Activated naive CD8-positive, alpha-beta T cell treated with anti-CD3 and anti-CD28 coated beads, Interleukin-2, amount 10 ng/mL, durations not matched to agents 7 days and 5 days (primary cell): ENCODE measurements around the gene COX19. TPM values are rescaled to one million over a fixed set of nuclear protein-coding genes. Genes with fewer than 3 reads are reported as not detected.
"Not testable (repeated sequence)": the region's sequence is repeated elsewhere in the genome, so short reads cannot be mapped to it uniquely, and the experiment has no call there.

ENCODE experiments used
- ATAC-seq: fragments of 150-1000 bp; cut with Tn5 transposase; one replicate; pipeline ENCODE4 v1.10.0; 2021; ENCODE audit warnings: low read depth, moderate library complexity
- POLR2A ChIA-PET: fragments of 350-600 bp; sonication (Branson Sonifier 250); formaldehyde crosslinking; loops from one replicate; lab custom pipeline; 2021; ENCODE audit warnings: antibody characterized with exemption; lab: Charles Lee
- DNase-seq: peaks from one replicate; pipeline ENCODE4 v3.0.0; 2021
- H3K27ac Mint-ChIP-seq: one replicate; pipeline ENCODE4 v1.8.0; 2022; ENCODE audit warnings: mild to moderate bottlenecking, mixed read lengths
- H3K27me3 Mint-ChIP-seq: one replicate; pipeline ENCODE4 v1.8.0; 2022; ENCODE audit warnings: mild to moderate bottlenecking, moderate library complexity, mixed read lengths
- H3K36me3 Mint-ChIP-seq: one replicate; pipeline ENCODE4 v1.8.0; 2021; ENCODE audit warnings: mild to moderate bottlenecking, mixed read lengths
- H3K4me1 Mint-ChIP-seq: one replicate; pipeline ENCODE4 v1.8.0; 2021; ENCODE audit warnings: mixed read lengths
- H3K4me3 Mint-ChIP-seq: one replicate; pipeline ENCODE4 v1.8.0; 2022; ENCODE audit warnings: mild to moderate bottlenecking, moderate library complexity, mixed read lengths
- H3K9me3 Mint-ChIP-seq: one replicate; pipeline ENCODE4 v1.8.0; 2021; ENCODE audit warnings: mixed read lengths
- total RNA-seq, 2 experiments: library from RNA; stranded (reverse); gene quantifications; one replicate each; pipeline ENCODE4 v1.2.3, GENCODE V29; 2021

Gene COX19
- total RNA-seq, 2 experiments from 2014 or later: 26.2 to 29.3 TPM

DNA sequence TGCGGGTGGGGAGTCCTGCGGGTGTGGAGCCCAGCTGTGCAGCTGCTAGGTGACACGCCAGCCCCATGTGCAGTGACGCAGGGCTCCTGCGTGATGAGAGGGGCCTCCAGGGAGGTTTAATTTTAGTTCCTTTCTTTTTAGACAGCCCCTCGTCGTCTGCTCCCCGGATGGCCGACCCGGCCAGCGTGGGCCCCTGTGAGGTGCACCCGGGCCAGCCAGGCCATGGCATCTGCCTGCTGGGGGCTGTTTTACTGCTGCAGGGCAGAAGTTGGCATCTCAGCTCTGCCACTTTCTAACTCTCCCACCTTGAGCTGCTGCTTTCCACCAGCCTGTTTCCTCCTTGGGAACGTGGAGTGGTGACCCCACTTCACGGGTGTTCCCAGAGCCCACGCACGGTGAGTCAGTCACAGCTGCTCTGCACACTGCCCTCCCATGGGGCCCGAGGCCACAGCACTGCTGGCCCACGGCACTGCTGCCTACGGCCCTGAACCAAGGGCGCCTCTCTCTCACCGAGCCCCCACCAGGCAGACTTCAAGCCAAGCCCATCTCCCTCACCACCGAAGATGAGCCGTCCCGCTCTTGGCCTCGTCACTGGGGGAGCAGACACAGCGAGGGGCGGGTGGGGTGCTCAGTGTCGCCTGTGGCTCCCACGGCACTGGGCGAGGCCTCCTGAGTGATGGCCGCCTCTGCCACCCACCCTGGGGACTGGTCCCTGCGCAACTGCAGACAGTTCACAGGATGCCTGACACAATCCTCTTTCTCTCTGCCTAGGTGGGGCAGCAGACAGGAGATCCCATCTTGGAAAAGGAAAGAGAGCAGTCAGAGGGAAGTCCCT is 28.9 kb upstream of the COX19 start:
- ATAC-seq: no peak
- POLR2A ChIA-PET: no interaction called here
- H3K36me3 Mint-ChIP-seq: peaks cover 4% of the 10 kb centered on the region
- no peak overlapping the region for H3K4me3 Mint-ChIP-seq
- H3K4me1 Mint-ChIP-seq: no peaks in the 10 kb centered on the region
- H3K9me3 Mint-ChIP-seq: no peaks in the 10 kb centered on the region
- no peak for DNase-seq
- H3K27me3 Mint-ChIP-seq: no peaks in the 10 kb centered on the region
- no peak overlapping the region for H3K27ac Mint-ChIP-seq

DNA sequence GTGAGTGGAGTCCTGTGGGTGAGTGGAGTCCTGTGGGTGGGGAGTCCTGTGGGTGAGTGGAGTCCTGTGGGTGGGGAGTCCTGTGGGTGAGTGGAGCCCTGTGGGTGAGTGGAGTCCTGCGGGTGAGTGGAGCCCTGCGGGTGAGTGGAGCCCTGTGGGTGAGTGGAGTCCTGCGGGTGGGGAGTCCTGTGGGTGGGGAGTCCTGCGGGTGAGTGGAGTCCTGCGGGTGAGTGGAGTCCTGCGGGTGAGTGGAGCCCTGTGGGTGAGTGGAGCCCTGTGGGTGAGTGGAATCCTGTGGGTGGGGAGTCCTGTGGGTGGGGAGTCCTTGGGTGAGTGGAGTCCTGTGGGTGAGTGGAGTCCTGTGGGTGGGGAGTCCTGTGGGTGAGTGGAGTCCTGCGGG is 27.1 kb upstream of the COX19 start:
- H3K4me1 Mint-ChIP-seq, DNase-seq, H3K27ac Mint-ChIP-seq, POLR2A ChIA-PET, H3K36me3 Mint-ChIP-seq, H3K4me3 Mint-ChIP-seq, H3K27me3 Mint-ChIP-seq, ATAC-seq, H3K9me3 Mint-ChIP-seq: not testable (repeated sequence)

GRCh38 chr7:1002026-1002425 is 26.7 kb upstream of the COX19 start:
- H3K4me3 Mint-ChIP-seq, POLR2A ChIA-PET, DNase-seq, ATAC-seq, H3K27me3 Mint-ChIP-seq, H3K9me3 Mint-ChIP-seq, H3K4me1 Mint-ChIP-seq, H3K36me3 Mint-ChIP-seq, H3K27ac Mint-ChIP-seq: not testable (repeated sequence)

GRCh38 chr7:1001069-1001770 is 25.9 kb upstream of the COX19 start:
- H3K27me3 Mint-ChIP-seq, H3K4me3 Mint-ChIP-seq, POLR2A ChIA-PET, H3K27ac Mint-ChIP-seq, H3K9me3 Mint-ChIP-seq, H3K4me1 Mint-ChIP-seq, DNase-seq, H3K36me3 Mint-ChIP-seq: not testable (repeated sequence)
- peak; percentile 40 for ATAC-seq

- ATAC-seq: no peak
Measured at GRCh38 chr7:999941-1000935, 24.9 kb upstream of the COX19 start.

DNA sequence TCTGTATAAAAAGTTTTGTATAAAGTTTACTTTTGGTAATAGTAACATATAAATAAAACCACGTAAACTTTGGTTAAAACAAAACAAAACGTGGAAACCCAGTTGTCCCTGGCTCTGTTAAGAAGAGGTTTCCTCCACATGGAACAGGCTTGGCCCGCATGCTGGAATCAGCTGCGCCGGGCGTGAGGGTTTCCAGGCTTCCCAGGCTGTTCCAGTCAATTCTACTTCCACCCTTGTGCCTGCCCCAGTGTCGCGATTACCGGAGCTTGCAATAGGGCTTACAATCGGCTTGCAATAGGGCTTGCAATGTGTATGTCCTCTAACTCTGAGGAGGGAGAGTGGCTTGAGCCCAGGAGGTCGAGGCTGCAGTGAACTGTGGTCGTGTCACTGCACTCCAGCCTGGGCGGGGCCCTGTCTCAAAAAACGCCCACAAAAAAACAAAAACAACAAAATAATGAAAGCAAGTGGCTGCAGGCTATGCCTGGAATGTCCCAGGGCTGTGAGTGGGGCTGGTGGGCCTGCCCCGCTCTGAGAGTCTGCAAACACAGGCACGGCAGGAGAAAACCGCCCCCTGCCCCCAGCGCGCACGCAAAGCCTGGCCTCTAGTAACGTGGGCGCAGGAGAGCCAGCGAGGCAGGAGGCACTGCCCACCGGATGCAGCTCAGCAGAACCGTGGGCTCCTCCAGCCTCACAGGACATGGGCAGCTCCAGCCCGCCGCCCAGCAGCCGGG is 24.0 kb upstream of the COX19 start:
- POLR2A ChIA-PET: no interaction called here
- no peak for DNase-seq
- H3K4me1 Mint-ChIP-seq: no peaks in the 10 kb centered on the region
- no peak for ATAC-seq
- H3K4me3 Mint-ChIP-seq: no peak overlapping the region
- no peaks in the 10 kb centered on the region for H3K27me3 Mint-ChIP-seq
- H3K27ac Mint-ChIP-seq: no peak overlapping the region
- no peaks in the 10 kb centered on the region for H3K9me3 Mint-ChIP-seq
- no peaks in the 10 kb centered on the region for H3K36me3 Mint-ChIP-seq

More at GRCh38 chr7:999941-1000935, 24.9 kb upstream of the COX19 start:
- H3K9me3 Mint-ChIP-seq: no peaks in the 10 kb centered on the region
- H3K27me3 Mint-ChIP-seq: no peaks in the 10 kb centered on the region
- no peaks in the 10 kb centered on the region for H3K36me3 Mint-ChIP-seq
- H3K4me3 Mint-ChIP-seq: no peak overlapping the region
- H3K27ac Mint-ChIP-seq: no peak overlapping the region
- no peaks in the 10 kb centered on the region for H3K4me1 Mint-ChIP-seq
- no peak for DNase-seq
- POLR2A ChIA-PET: no interaction called here

- no peak overlapping the region for H3K4me3 Mint-ChIP-seq
- no peaks in the 10 kb centered on the region for H3K36me3 Mint-ChIP-seq
- no peaks in the 10 kb centered on the region for H3K27me3 Mint-ChIP-seq
- H3K27ac Mint-ChIP-seq: no peak overlapping the region
- POLR2A ChIA-PET: interaction anchor here (0.7 kb wide), 2 partner anchors 31 to 45 kb away, joined by 3 to 5 read pairs; no protein-coding TSS in a partner anchor
- DNase-seq (no peak), ATAC-seq (no peak)
- H3K9me3 Mint-ChIP-seq: no peaks in the 10 kb centered on the region
- peaks cover 3% of the 10 kb centered on the region for H3K4me1 Mint-ChIP-seq
Measured at GRCh38 chr7:997404-998395, 22.4 kb upstream of the COX19 start.

GRCh38 chr7:996079-996872 is 20.9 kb upstream of the COX19 start:
- H3K27ac Mint-ChIP-seq: no peak overlapping the region
- no peak overlapping the region for H3K4me3 Mint-ChIP-seq
- peaks cover 3% of the 10 kb centered on the region for H3K4me1 Mint-ChIP-seq
- no peaks in the 10 kb centered on the region for H3K36me3 Mint-ChIP-seq
- no peaks in the 10 kb centered on the region for H3K9me3 Mint-ChIP-seq
- DNase-seq: no peak
- H3K27me3 Mint-ChIP-seq: no peaks in the 10 kb centered on the region
- POLR2A ChIA-PET: no interaction called here
- no peak for ATAC-seq

DNA sequence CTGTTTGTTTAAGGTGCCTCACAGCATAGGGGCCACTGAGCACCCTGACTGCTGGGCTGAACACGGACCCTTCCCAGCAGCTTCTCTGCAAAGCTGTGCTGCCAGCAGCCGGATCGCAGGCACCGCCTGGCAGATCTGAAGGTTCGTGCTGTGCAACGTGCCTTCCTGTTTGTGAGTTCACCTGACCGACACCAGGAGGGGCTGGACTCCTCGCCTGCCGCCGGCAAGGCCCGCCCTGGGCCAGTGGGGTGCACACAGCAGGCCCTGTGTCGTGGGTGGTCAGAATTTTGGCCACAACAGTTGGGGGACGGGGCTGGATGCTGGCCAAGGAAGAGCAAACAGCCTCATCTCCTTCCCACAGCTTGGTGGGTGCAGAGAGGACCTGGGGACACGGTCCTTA is 20.2 kb upstream of the COX19 start:
- peaks cover 3% of the 10 kb centered on the region for H3K4me1 Mint-ChIP-seq
- POLR2A ChIA-PET: no interaction called here
- no peaks in the 10 kb centered on the region for H3K27me3 Mint-ChIP-seq
- no peak for DNase-seq
- no peak overlapping the region for H3K27ac Mint-ChIP-seq
- H3K4me3 Mint-ChIP-seq: no peak overlapping the region
- H3K36me3 Mint-ChIP-seq: no peaks in the 10 kb centered on the region
- no peaks in the 10 kb centered on the region for H3K9me3 Mint-ChIP-seq
- ATAC-seq: no peak

DNA sequence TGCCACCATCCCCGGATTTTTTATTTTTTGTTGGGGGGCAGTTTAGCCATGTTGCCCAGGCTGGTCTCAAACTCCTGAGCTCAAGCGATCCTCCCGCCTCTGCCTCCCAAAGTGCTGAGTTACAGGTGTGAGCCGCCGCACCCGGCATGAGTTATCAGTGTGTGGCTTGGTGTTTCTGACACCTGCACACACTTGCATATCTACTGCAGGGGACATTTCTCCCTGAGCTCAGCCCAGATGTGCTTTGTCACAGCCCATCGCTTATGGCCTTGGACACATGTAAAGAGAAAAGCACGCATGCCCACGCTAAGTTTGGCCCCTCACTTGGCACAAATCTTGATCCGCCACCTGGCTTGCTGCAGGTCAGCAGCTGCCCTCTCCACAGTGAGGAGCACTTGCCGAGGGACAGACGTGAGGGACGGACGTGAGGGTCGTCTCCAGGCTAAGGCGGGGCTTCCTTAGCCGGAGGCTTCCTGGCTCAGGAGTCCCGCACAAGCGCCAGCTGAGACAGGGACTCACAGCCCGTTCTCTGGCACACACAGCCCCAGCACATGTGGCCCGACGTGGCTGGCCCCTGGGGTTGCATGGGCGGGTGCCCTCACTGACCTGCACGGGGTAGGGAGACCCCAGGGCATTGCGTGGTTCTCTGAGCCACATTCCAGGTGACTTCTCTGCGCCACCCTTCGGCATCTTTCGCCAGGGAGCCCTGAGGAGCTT is 19.4 kb upstream of the COX19 start:
- DNase-seq: peak; percentile 30
- Mint-ChIP-seq H3K27ac (no peak overlapping the region), H3K9me3 (no peaks in the 10 kb centered on the region), H3K36me3 (no peaks in the 10 kb centered on the region), H3K4me3 (no peak overlapping the region), H3K27me3 (no peaks in the 10 kb centered on the region), H3K4me1 (peaks cover 3% of the 10 kb centered on the region)
- no peak for ATAC-seq
- POLR2A ChIA-PET: interaction anchor here (1.1 to 2.3 kb wide), 2 partner anchors 20 to 71 kb away, joined by 3 to 26 read pairs; partner anchors contain the start of gene COX19
